ENCODE results near the gene ADH4.

GRCh38 chr4:99084595-99084994 lies 59.5 kb downstream of the ADH4 start:
- no peak for TF ChIP-seq EZH2phosphoT487 (IDR thresholded peaks at IDR 0.05; ENCODE audit: low read length)
- TF ChIP-seq CTCF (IDR thresholded peaks at IDR 0.05; ENCODE audit: low read length), result no peak
- no peak for TF ChIP-seq EZH2 (optimal IDR thresholded peaks at IDR 0.05; ENCODE audit: low read depth, low read length)

Measured in MM.1S (cell line).